WTC11 (cell line): Measurements from ENCODE around the gene OR10D3.

Experiments used
- ATF2 ChIP-seq: sonication (generic); formaldehyde crosslinking; IDR thresholded peaks from 2 replicates; pipeline ENCODE4 v1.8.1; 2022; ENCODE audit warnings: low read depth, missing genetic modification reagents, borderline replicate concordance
- CTCF ChIP-seq: fragments of 200-600 bp; IDR thresholded peaks from 2 replicates; pipeline ENCODE4 v1.8.0; 2022; ENCODE audit warnings: antibody characterized with exemption
- MLX ChIP-seq: sonication (generic); formaldehyde crosslinking; IDR thresholded peaks from 2 replicates; pipeline ENCODE4 v1.8.1; 2023; ENCODE audit warnings: mild to moderate bottlenecking, missing genetic modification reagents, moderate library complexity

GRCh38 chr11:124209824-124210357 lies 26.7 kb downstream of the OR10D3 start:
- TF ChIP-seq ATF2 (CRISPR knock-in tag) (no peak), CTCF (no peak), MLX (CRISPR knock-in tag) (no peak)
